Spleen (tissue), 11 donors: ENCODE measurements around the gene RIC8A. TPM values are rescaled to one million over a fixed set of nuclear protein-coding genes. Genes with fewer than 3 reads are reported as not detected.

ENCODE experiments used
- DNase-seq: peaks from one replicate; pipeline ENCODE4 v3.0.0-alpha.2; 2020
- H3K27ac ChIP-seq, 8 donors: fragments of 200-600 bp; sonication (generic) in 7 of 8; 1 replicate in 4 of 8; 2 replicates in 4 of 8; pipeline versions ENCODE4 v1.5.0 to v1.8.0; 2016 to 2021; ENCODE audit warnings: inconsistent platforms in 4 of 8, mild to moderate bottlenecking in 4 of 8, moderate library complexity in 1 of 8
- H3K27me3 ChIP-seq, 7 donors: fragments of 200-600 bp; sonication (generic) in 6 of 7; replicated peaks in 1 of 7; 1 replicate in 4 of 7; 2 replicates in 3 of 7; pipeline versions ENCODE4 v1.5.0 to v1.8.0; 2016 to 2021; ENCODE audit warnings: inconsistent platforms in 3 of 7, mild to moderate bottlenecking in 1 of 7
- H3K36me3 ChIP-seq, 6 donors: fragments of 200-600 bp; sonication (generic) in 5 of 6; 1 replicate in 4 of 6; 2 replicates in 2 of 6; pipeline versions ENCODE4 v1.5.0 to v1.8.0; 2016 to 2021; ENCODE audit warnings: inconsistent platforms in 2 of 6
- H3K4me1 ChIP-seq, 6 donors: fragments of 200-600 bp; sonication (generic) in 5 of 6; 1 replicate in 3 of 6; 2 replicates in 3 of 6; pipeline versions ENCODE4 v1.5.0 to v1.8.0; 2016 to 2021; ENCODE audit warnings: inconsistent platforms in 3 of 6
- H3K4me3 ChIP-seq, 8 donors: fragments of 200-600 bp; sonication (generic) in 7 of 8; 1 replicate in 4 of 8; 2 replicates in 4 of 8; pipeline versions ENCODE4 v1.5.0 to v1.8.0; 2016 to 2021; ENCODE audit warnings: inconsistent platforms in 4 of 8, mild to moderate bottlenecking in 4 of 8, moderate library complexity in 2 of 8
- H3K9me3 ChIP-seq, 8 donors: fragments of 200-600 bp; sonication (generic) in 7 of 8; 1 replicate in 4 of 8; 2 replicates in 4 of 8; pipeline versions ENCODE4 v1.5.0 to v1.8.0; 2016 to 2021; ENCODE audit warnings: inconsistent platforms in 4 of 8
- POLR2A ChIP-seq, 3 donors: fragments of 450-650 bp; IDR thresholded peaks; one replicate each; pipeline ENCODE4 v1.5.1; 2017; ENCODE audit warnings: antibody characterized with exemption in 3 of 3, mild to moderate bottlenecking in 1 of 3
- POLR2AphosphoS5 ChIP-seq, 3 donors: sonication (generic); formaldehyde crosslinking; IDR thresholded peaks; one replicate each; pipeline ENCODE4 v1.5.1; 2017; ENCODE audit warnings: antibody characterized with exemption in 3 of 3
- WGBS, 5 donors: extraction: QIAGEN DNeasy Blood & Tissue Kit in 3 of 5; methylation state at CpG; one replicate each; pipeline versions ENCODE4 v1.1.5 to v1.1.7; 2013 to 2018; 5-methylcytosine and 5-hydroxymethylcytosine counted together
- intact Hi-C: fragments of 100-400 bp; cut with DNase I; formaldehyde crosslinking; loops from one replicate; pipeline ENCODE4 v1.15.0; 2023; ENCODE audit warnings: low total_unique reads
- polyA plus RNA-seq, 3 donors: library from polyadenylated mRNA; stranded (reverse); fragments of 200-250 nt; gene quantifications; one replicate each; pipeline ENCODE4 v1.2.1, GENCODE V29; 2013
- total RNA-seq, 7 donors: library from RNA; depleted of rRNA in 3 of 7; stranded (reverse); fragments of >200 nt in 3 of 7; fragmentation: NEBNext Ultra II Directional in 4 of 7; extraction: Animal tissue kit (Norgen Biotek cat#: 25700) in 4 of 7; gene quantifications; one replicate each; pipeline versions ENCODE4 v1.1.0 to v1.2.1, GENCODE V29; 2016 to 2021
- TF ChIP-seq, protein P1 (sequence below), 11 experiments: fragments of 200-600 bp in 7 of 11; fragments of 450-650 bp in 4 of 11; sonication (generic) in 4 of 11; IDR thresholded peaks in 8 of 11; conservative IDR thresholded peaks in 3 of 11; 1 replicate in 7 of 11; 2 replicates in 4 of 11; pipeline versions ENCODE4 v1.4.0 to v1.8.0; 2016 to 2021; ENCODE audit warnings: antibody characterized with exemption in 11 of 11, inconsistent platforms in 4 of 11, mild to moderate bottlenecking in 1 of 11
- donor health status: healthy with polysubstance abuse.
- donor health status: DM: no; HTN: no; CAD: no; lungs with moderate emphysema.
- donor health status: DM: no; HTN: no; CAD: no.
- donor health status: Bipolar disorder and iron deficiency.
- donor health status: healthy.
- donor health status: DM: no; HTN: no; CAD: no.
- donor health status: DM: yes; HTN: yes; CAD: no.

The RIC8A gene
- total and polyA plus RNA-seq, 10 donors: 38.6 to 141 (median 79.6) TPM

DNA sequence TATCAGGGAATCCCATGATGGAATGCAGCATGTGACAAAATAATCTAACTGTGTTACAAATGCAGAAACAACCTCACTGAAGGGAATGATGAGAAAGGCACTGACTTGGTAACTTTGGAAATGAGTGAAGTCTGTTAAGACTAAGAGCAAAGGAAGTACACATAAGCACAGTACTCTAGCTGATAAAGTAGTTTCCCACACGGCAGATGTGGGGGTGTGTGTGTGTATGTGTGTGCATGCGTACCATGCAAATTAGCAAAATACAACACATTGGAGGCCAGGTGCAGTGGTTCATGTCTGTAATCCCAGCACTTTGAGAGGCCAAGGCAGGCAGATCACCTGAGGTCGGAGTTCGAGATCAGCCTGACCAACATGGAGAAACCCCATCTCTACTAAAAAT, 54.1 kb downstream of the RIC8A start:
- TF ChIP-seq POLR2AphosphoS5 (IDR thresholded peaks at IDR 0.05): no peak
- TF ChIP-seq, protein P1, sequence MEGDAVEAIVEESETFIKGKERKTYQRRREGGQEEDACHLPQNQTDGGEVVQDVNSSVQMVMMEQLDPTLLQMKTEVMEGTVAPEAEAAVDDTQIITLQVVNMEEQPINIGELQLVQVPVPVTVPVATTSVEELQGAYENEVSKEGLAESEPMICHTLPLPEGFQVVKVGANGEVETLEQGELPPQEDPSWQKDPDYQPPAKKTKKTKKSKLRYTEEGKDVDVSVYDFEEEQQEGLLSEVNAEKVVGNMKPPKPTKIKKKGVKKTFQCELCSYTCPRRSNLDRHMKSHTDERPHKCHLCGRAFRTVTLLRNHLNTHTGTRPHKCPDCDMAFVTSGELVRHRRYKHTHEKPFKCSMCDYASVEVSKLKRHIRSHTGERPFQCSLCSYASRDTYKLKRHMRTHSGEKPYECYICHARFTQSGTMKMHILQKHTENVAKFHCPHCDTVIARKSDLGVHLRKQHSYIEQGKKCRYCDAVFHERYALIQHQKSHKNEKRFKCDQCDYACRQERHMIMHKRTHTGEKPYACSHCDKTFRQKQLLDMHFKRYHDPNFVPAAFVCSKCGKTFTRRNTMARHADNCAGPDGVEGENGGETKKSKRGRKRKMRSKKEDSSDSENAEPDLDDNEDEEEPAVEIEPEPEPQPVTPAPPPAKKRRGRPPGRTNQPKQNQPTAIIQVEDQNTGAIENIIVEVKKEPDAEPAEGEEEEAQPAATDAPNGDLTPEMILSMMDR (IDR thresholded peaks at IDR 0.05 in 8 of 11, conservative IDR thresholded peaks at IDR 0.05 in 3 of 11): no peak
- no peak for TF ChIP-seq POLR2A (IDR thresholded peaks at IDR 0.05)
- Histone ChIP-seq H3K27ac (no peak overlapping the region), H3K9me3 (peaks cover 0 to 16% (median 10%) of the 10 kb centered on the region in 8 donors), H3K4me1 (peaks cover 0 to 16% (median 2%) of the 10 kb centered on the region in 6 donors), H3K27me3 (no peaks in the 10 kb centered on the region), H3K36me3 (no peaks in the 10 kb centered on the region), H3K4me3 (no peak overlapping the region)
- intact Hi-C loops: no loop called here
- WGBS, 5 donors: 79 to 88% (median 86%) methylated on average over 4 of the region's 4 CpGs
- DNase-seq: no peak

Other genes starting within 250 kb of the RIC8A start
- gene SCGB1C1, start 14.6 kb upstream of the RIC8A start, total RNA-seq: not detected
- not detected for gene SCGB1C1, start 14.6 kb upstream of the RIC8A start, polyA plus RNA-seq
- 10 to 100 TPM; 40.6 to 63.5 (median 51.4) TPM for gene BET1L, start 309 bp upstream of the RIC8A start, total RNA-seq
- 10 to 100 TPM; 16.2 to 29.9 (median 20.2) TPM for gene BET1L, start 309 bp upstream of the RIC8A start, polyA plus RNA-seq
- gene SIRT3, start 28.6 kb downstream of the RIC8A start, total RNA-seq: 10 to 100 TPM; 11.9 to 28.8 (median 16.6) TPM
- gene SIRT3, start 28.6 kb downstream of the RIC8A start, polyA plus RNA-seq: 10 to 100 TPM; 17.8 to 24.0 (median 22.0) TPM
- gene PSMD13, start 29.3 kb downstream of the RIC8A start, total RNA-seq: 100 to 1,000 TPM in 5 of 7 donors, 10 to 100 TPM in 2; 93.6 to 126 (median 101) TPM
- 100 to 1,000 TPM; 165 to 229 (median 200) TPM for gene PSMD13, start 29.3 kb downstream of the RIC8A start, polyA plus RNA-seq
- 10 to 100 TPM in 4 of 7 donors, 1 to 10 TPM in 3; 5.0 to 30.9 (median 10.0) TPM for gene NLRP6, start 70.7 kb downstream of the RIC8A start, total RNA-seq
- gene NLRP6, start 70.7 kb downstream of the RIC8A start, polyA plus RNA-seq: 1 to 10 TPM in 2 of 3 donors, under 1 TPM in 1; 0.15 to 1.3 (median 1.1) TPM
- gene PGGHG, start 81.4 kb downstream of the RIC8A start, total RNA-seq: 100 to 1,000 TPM in 6 of 7 donors, 10 to 100 TPM in 1; 53.4 to 182 (median 128) TPM
- gene PGGHG, start 81.4 kb downstream of the RIC8A start, polyA plus RNA-seq: 100 to 1,000 TPM; 127 to 250 (median 134) TPM
- gene IFITM5, start 91.8 kb downstream of the RIC8A start, total RNA-seq: not detected
- gene IFITM5, start 91.8 kb downstream of the RIC8A start, polyA plus RNA-seq: not detected
- gene IFITM2, start 100.1 kb downstream of the RIC8A start, total RNA-seq: 1,000 to 10,000 TPM in 4 of 7 donors, 100 to 1,000 TPM in 3; 507 to 1,635 (median 1,062) TPM
- 1,000 to 10,000 TPM in 1 of 3 donors, 100 to 1,000 TPM in 2; 680 to 1,006 (median 885) TPM for gene IFITM2, start 100.1 kb downstream of the RIC8A start, polyA plus RNA-seq
- 100 to 1,000 TPM; 333 to 670 (median 510) TPM for gene IFITM1, start 106.3 kb downstream of the RIC8A start, total RNA-seq
- gene IFITM1, start 106.3 kb downstream of the RIC8A start, polyA plus RNA-seq: 100 to 1,000 TPM; 314 to 496 (median 327) TPM
- 100 to 1,000 TPM; 314 to 942 (median 472) TPM for gene IFITM3, start 113.2 kb downstream of the RIC8A start, total RNA-seq
- gene IFITM3, start 113.2 kb downstream of the RIC8A start, polyA plus RNA-seq: 100 to 1,000 TPM; 391 to 618 (median 599) TPM
- 1 to 10 TPM in 1 of 7 donors, under 1 TPM in 4, not detected in 2; 0.17 to 1.1 (median 0.67) TPM for gene B4GALNT4, start 161.8 kb downstream of the RIC8A start, total RNA-seq
- 1 to 10 TPM; 1.6 to 5.2 (median 3.5) TPM for gene B4GALNT4, start 161.8 kb downstream of the RIC8A start, polyA plus RNA-seq
- gene PKP3, start 186.5 kb downstream of the RIC8A start, total RNA-seq: 1 to 10 TPM in 1 of 7 donors, under 1 TPM in 2, not detected in 4; 0.40 to 2.8 (median 0.59) TPM
- under 1 TPM; 0.09 to 0.48 (median 0.21) TPM for gene PKP3, start 186.5 kb downstream of the RIC8A start, polyA plus RNA-seq
- 100 to 1,000 TPM in 2 of 7 donors, 10 to 100 TPM in 5; 67.9 to 118 (median 90.9) TPM for gene SIGIRR, start 207.3 kb downstream of the RIC8A start, total RNA-seq
- gene SIGIRR, start 207.3 kb downstream of the RIC8A start, polyA plus RNA-seq: 100 to 1,000 TPM in 2 of 3 donors, 10 to 100 TPM in 1; 95.9 to 194 (median 161) TPM
- gene ANO9, start 234.3 kb downstream of the RIC8A start, total RNA-seq: 10 to 100 TPM; 10.2 to 34.5 (median 25.9) TPM
- 10 to 100 TPM; 32.7 to 53.8 (median 50.3) TPM for gene ANO9, start 234.3 kb downstream of the RIC8A start, polyA plus RNA-seq
- gene PTDSS2, start 242.6 kb downstream of the RIC8A start, total RNA-seq: 10 to 100 TPM; 24.6 to 40.7 (median 29.4) TPM
- 10 to 100 TPM; 11.0 to 26.6 (median 14.9) TPM for gene PTDSS2, start 242.6 kb downstream of the RIC8A start, polyA plus RNA-seq